Epidermal melanocyte (primary cell): ENCODE data around the gene CTSE.

Experiments used
- DNase-seq: peaks from one replicate; pipeline ENCODE4 v3.0.0; 2011; ENCODE audit warnings: low spot score; ENCODE audit not compliant: insufficient read length

Gene CTSE

GRCh38 chr1:205992218-205992882 lies 31.3 kb downstream of the CTSE start:
- no peak for DNase-seq

- DNase-seq, result no peak
Observed at GRCh38 chr1:205991237-205991636, 32.5 kb downstream of the CTSE start.

- no peak for DNase-seq
Observed at GRCh38 chr1:205990226-205990625, 33.5 kb downstream of the CTSE start.

GRCh38 chr1:205989786-205990185 lies 33.9 kb downstream of the CTSE start:
- no peak for DNase-seq

GRCh38 chr1:205988585-205988995 lies 35.1 kb downstream of the CTSE start:
- no peak for DNase-seq

GRCh38 chr1:205986861-205987260 lies 36.8 kb downstream of the CTSE start:
- no peak for DNase-seq

GRCh38 chr1:205986292-205986691 lies 37.4 kb downstream of the CTSE start:
- no peak for DNase-seq

GRCh38 chr1:205985330-205986005 lies 38.2 kb downstream of the CTSE start:
- DNase-seq, result no peak

GRCh38 chr1:205983925-205984725 lies 39.6 kb downstream of the CTSE start:
- peak; percentile 59 for DNase-seq

GRCh38 chr1:205981257-205981656 lies 42.4 kb downstream of the CTSE start:
- DNase-seq, result no peak

GRCh38 chr1:205980237-205980870 lies 43.3 kb downstream of the CTSE start:
- no peak for DNase-seq

GRCh38 chr1:205979301-205979700 lies 44.4 kb downstream of the CTSE start:
- no peak for DNase-seq

GRCh38 chr1:205978676-205979075 lies 45.0 kb downstream of the CTSE start:
- DNase-seq, result no peak

- peak; percentile 64 for DNase-seq
Observed at GRCh38 chr1:205977402-205978014, 46.2 kb downstream of the CTSE start.

GRCh38 chr1:205976708-205977401 lies 46.8 kb downstream of the CTSE start:
- DNase-seq, result no peak

GRCh38 chr1:205976036-205976435 lies 47.7 kb downstream of the CTSE start:
- no peak for DNase-seq

GRCh38 chr1:205975387-205975998 lies 48.2 kb downstream of the CTSE start:
- DNase-seq, result no peak

- DNase-seq, result no peak
Observed at GRCh38 chr1:205974712-205975111, 49.0 kb downstream of the CTSE start.

GRCh38 chr1:205973377-205974232 lies 50.1 kb downstream of the CTSE start:
- no peak for DNase-seq
